Astrocyte of the cerebellum (primary cell): ENCODE data around the gene NEK2.
"Not testable (repeated sequence)": the region's sequence is repeated elsewhere in the genome, so short reads cannot be mapped to it uniquely, and the experiment has no call there.

Experiments used
- DNase-seq: peaks from one replicate; pipeline ENCODE4 v3.0.0-alpha.2; 2011; ENCODE audit warnings: low read depth
- H3K4me3 ChIP-seq: 2 replicates; pipeline ENCODE4 v1.5.1; 2011; ENCODE audit warnings: mild to moderate bottlenecking, low read depth, low read length, moderate library complexity
- CTCF ChIP-seq: IDR thresholded peaks from 2 replicates; pipeline ENCODE4 v1.5.1; 2012; ENCODE audit warnings: low read length, low read depth, moderate library complexity, mild to moderate bottlenecking; ENCODE audit errors: missing control alignments
- in situ Hi-C: cut with HindIII; loops from 2 replicates; pipeline ENCODE4 v1.10.0; 2017; ENCODE audit warnings: low sequenced_read_pairs

Gene NEK2

GRCh38 chr1:211627259-211627658, 48.2 kb downstream of the NEK2 start:
- H3K4me3 ChIP-seq: no peak overlapping the region
- no peak for DNase-seq
- TF ChIP-seq CTCF: no peak
- in situ Hi-C loops: loop anchor here (25.0 kb wide), 1 partner anchor 290 kb away; the partner anchor contains the start of gene TRAF5

GRCh38 chr1:211625866-211626265, 49.6 kb downstream of the NEK2 start:
- in situ Hi-C loops: loop anchor here (25.0 kb wide), 1 partner anchor 289 kb away; the partner anchor contains the start of gene TRAF5
- DNase-seq, H3K4me3 ChIP-seq: not testable (repeated sequence)

- no peak overlapping the region for H3K4me3 ChIP-seq
- in situ Hi-C loops: loop anchor here (25.0 kb wide), 1 partner anchor 288 kb away; the partner anchor contains the start of gene TRAF5
- no peak for DNase-seq
- no peak for TF ChIP-seq CTCF
These were observed 50.4 kb downstream of the NEK2 start for GRCh38 chr1:211625040-211625439.

GRCh38 chr1:211623515-211623914, 51.9 kb downstream of the NEK2 start:
- no peak for TF ChIP-seq CTCF
- no peak overlapping the region for H3K4me3 ChIP-seq
- in situ Hi-C loops: no loop called here
- DNase-seq: no peak

- in situ Hi-C loops: no loop called here
These were observed 53.8 kb downstream of the NEK2 start for GRCh38 chr1:211621447-211622198.

GRCh38 chr1:211620097-211620496, 55.3 kb downstream of the NEK2 start:
- DNase-seq: no peak
- no peak overlapping the region for H3K4me3 ChIP-seq
- in situ Hi-C loops: no loop called here
- no peak for TF ChIP-seq CTCF

More at GRCh38 chr1:211621447-211622198, 53.8 kb downstream of the NEK2 start:
- TF ChIP-seq CTCF: no peak
- DNase-seq: no peak
- no peak overlapping the region for H3K4me3 ChIP-seq
